HG03521 (cell line): ENCODE data around the gene MRI1.

ENCODE experiments used
- ATAC-seq: cut with Tn5 transposase; IDR thresholded peaks from one replicate; pipeline ENCODE4 v1.9.1; 2021; ENCODE audit warnings: mild to moderate bottlenecking, moderate library complexity; ENCODE audit not compliant: unreplicated experiment

The MRI1 gene

GRCh38 chr19:13821292-13821691 is 57.0 kb downstream of the MRI1 start:
- ATAC-seq: no peak

- ATAC-seq: no peak
These were observed 58.9 kb downstream of the MRI1 start for GRCh38 chr19:13823256-13823655.
